ENCODE measurements around the gene DEFB113. TPM values are rescaled to one million over a fixed set of nuclear protein-coding genes. Genes with fewer than 3 reads are reported as not detected.

Gene DEFB113
- total RNA-seq, 1 experiment from 2014 or later: not detected

GRCh38 chr6:49937811-49938210 is 31.6 kb downstream of the DEFB113 start:
- Histone ChIP-seq H3K18ac (ENCODE audit: insufficient read length, low read depth, low read length) (no peak overlapping the region), H3K23me2 (ENCODE audit: insufficient read length, low read depth, low read length, poor library complexity, severe bottlenecking) (no peaks in the 10 kb centered on the region), H4K5ac (ENCODE audit: insufficient read length, low read depth, low read length) (no peak overlapping the region), H4K91ac (ENCODE audit: insufficient read length, low read depth, low read length) (no peak overlapping the region), H3K56ac (ENCODE audit: insufficient read length, low read depth, low read length) (no peak overlapping the region), H3K4me2 (ENCODE audit: insufficient read depth, insufficient read length, low read length) (no peak overlapping the region), H4K20me1 (ENCODE audit: control insufficient read depth, insufficient read depth, insufficient read length) (no peaks in the 10 kb centered on the region), H3K14ac (ENCODE audit: insufficient read depth, low read length) (no peak overlapping the region), H2BK12ac (ENCODE audit: insufficient read length, low read depth, low read length) (no peak overlapping the region), H3K79me2 (ENCODE audit: insufficient read depth, low read length) (no peaks in the 10 kb centered on the region), H2BK5ac (ENCODE audit: insufficient read length, low read length) (no peak overlapping the region), H2AFZ (ENCODE audit: low read length) (no peak overlapping the region), H2BK20ac (ENCODE audit: low read depth, low read length, poor library complexity, severe bottlenecking) (no peak overlapping the region), H3K4me1 (ENCODE audit: insufficient read depth, low read length) (no peaks in the 10 kb centered on the region), H4K8ac (replicated peaks; ENCODE audit: insufficient read length, low read depth, low read length) (no peak overlapping the region), H2BK15ac (ENCODE audit: low read depth, low read length) (no peak overlapping the region), H2AK5ac (ENCODE audit: insufficient read length, low read length) (no peak overlapping the region), H3K9ac (ENCODE audit: extremely low read depth, insufficient read length, low read length) (no peak overlapping the region), H3K27ac (ENCODE audit: insufficient read length, low read depth, low read length) (no peak overlapping the region), H3K9me3 (ENCODE audit: control insufficient read depth, low read depth, low read length) (no peaks in the 10 kb centered on the region), H3K27me3 (ENCODE audit: insufficient read depth, low read length) (no peaks in the 10 kb centered on the region), H2BK120ac (ENCODE audit: low read depth, low read length, poor library complexity, severe bottlenecking) (no peak overlapping the region), H3K79me1 (ENCODE audit: insufficient read depth, low read depth, low read length, poor library complexity, severe bottlenecking) (no peaks in the 10 kb centered on the region), H3K4ac (ENCODE audit: low read depth, low read length) (no peak overlapping the region), H3T11ph (ENCODE audit: low read length) (no peak overlapping the region), H3K23ac (ENCODE audit: insufficient read length, low read depth, low read length) (no peak overlapping the region)
- no peaks in the 10 kb centered on the region for H3K4me1 Mint-ChIP-seq
- no peak overlapping the region for H3K4me3 Mint-ChIP-seq
- TF ChIP-seq, protein P1, sequence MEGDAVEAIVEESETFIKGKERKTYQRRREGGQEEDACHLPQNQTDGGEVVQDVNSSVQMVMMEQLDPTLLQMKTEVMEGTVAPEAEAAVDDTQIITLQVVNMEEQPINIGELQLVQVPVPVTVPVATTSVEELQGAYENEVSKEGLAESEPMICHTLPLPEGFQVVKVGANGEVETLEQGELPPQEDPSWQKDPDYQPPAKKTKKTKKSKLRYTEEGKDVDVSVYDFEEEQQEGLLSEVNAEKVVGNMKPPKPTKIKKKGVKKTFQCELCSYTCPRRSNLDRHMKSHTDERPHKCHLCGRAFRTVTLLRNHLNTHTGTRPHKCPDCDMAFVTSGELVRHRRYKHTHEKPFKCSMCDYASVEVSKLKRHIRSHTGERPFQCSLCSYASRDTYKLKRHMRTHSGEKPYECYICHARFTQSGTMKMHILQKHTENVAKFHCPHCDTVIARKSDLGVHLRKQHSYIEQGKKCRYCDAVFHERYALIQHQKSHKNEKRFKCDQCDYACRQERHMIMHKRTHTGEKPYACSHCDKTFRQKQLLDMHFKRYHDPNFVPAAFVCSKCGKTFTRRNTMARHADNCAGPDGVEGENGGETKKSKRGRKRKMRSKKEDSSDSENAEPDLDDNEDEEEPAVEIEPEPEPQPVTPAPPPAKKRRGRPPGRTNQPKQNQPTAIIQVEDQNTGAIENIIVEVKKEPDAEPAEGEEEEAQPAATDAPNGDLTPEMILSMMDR (conservative IDR thresholded peaks at IDR 0.05): no peak
- no peak for DNase-seq
- H3K27me3 Mint-ChIP-seq (ENCODE audit: low read depth): no peaks in the 10 kb centered on the region
- H3K36me3 Mint-ChIP-seq (ENCODE audit: insufficient read depth in 1 of 3, low read depth in 3 of 3): no peaks in the 10 kb centered on the region
- H3K27ac Mint-ChIP-seq: no peak overlapping the region
- H3K9me3 Mint-ChIP-seq: no peaks in the 10 kb centered on the region
